Measurements from ENCODE around the gene ZNF74. TPM values are rescaled to one million over a fixed set of nuclear protein-coding genes. Genes with fewer than 3 reads are reported as not detected.
"Not testable (repeated sequence)": the region's sequence is repeated elsewhere in the genome, so short reads cannot be mapped to it uniquely, and the experiment has no call there.

Gene ZNF74
- total and polyA plus RNA-seq, 3 donors from 2014 or later, result 4.1 to 11.8 (median 6.5) TPM

DNA sequence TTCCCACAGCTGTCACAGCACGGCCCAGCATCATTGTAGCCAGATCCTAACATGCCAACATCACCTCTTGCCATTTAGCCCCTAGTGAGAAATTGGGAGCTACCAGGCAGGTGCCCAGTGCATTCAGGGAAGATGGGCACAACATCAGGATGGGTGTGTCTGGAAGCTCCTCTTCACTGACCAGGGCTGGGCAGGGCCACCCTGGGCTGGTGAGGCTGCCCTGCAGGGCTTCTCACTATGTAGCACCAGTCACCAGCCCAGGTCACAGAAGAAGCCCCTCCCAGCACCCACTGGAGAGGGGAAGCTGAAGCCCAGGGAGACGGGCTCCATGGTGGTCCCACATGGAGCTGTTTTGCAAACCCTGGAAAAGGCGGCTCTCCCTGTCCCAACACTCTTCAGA lies 13.9 kb downstream of the ZNF74 start:
- Histone ChIP-seq H3K9me3 (no peaks in the 10 kb centered on the region), H3K4me3 (no peak overlapping the region), H3K27me3 (no peaks in the 10 kb centered on the region), H3K4me1 (no peaks in the 10 kb centered on the region), H3K36me3 (ENCODE audit: low read depth, missing control alignments) (no peaks in the 10 kb centered on the region), H3K27ac (no peak overlapping the region)
- no peak for DNase-seq
- TF ChIP-seq POLR2A (IDR thresholded peaks at IDR 0.05), result no peak
- TF ChIP-seq, protein P1, sequence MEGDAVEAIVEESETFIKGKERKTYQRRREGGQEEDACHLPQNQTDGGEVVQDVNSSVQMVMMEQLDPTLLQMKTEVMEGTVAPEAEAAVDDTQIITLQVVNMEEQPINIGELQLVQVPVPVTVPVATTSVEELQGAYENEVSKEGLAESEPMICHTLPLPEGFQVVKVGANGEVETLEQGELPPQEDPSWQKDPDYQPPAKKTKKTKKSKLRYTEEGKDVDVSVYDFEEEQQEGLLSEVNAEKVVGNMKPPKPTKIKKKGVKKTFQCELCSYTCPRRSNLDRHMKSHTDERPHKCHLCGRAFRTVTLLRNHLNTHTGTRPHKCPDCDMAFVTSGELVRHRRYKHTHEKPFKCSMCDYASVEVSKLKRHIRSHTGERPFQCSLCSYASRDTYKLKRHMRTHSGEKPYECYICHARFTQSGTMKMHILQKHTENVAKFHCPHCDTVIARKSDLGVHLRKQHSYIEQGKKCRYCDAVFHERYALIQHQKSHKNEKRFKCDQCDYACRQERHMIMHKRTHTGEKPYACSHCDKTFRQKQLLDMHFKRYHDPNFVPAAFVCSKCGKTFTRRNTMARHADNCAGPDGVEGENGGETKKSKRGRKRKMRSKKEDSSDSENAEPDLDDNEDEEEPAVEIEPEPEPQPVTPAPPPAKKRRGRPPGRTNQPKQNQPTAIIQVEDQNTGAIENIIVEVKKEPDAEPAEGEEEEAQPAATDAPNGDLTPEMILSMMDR (IDR thresholded peaks at IDR 0.05), result no peak
- intact Hi-C loops (cut with DNase I; ENCODE audit: low total_unique reads), result no loop called here
- WGBS, 2 donors, result 74 to 97% methylated on average over 3 of the region's 3 CpGs

DNA sequence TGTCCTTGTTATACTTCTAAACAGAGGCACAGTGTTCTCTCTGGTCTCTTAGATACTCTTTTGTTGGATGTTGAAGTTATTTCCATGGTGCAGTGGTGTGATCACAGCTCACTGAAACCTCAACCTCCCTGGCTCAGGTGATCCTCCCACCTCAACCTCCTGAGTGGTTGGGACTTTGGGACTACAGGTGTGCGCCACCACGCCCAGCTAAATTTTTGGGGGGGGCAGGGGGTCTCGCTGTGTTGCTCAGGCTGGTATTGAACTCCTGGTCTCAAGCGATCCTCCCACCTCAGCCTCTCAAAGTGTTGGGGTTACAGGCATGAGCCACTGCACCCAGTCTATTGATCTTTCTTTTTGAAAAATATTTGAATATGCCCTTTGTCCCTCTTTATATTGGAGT lies 14.9 kb downstream of the ZNF74 start:
- Histone ChIP-seq H3K4me3 (no peak overlapping the region), H3K4me1 (no peaks in the 10 kb centered on the region), H3K27ac (no peak overlapping the region), H3K9me3 (no peaks in the 10 kb centered on the region), H3K36me3 (ENCODE audit: low read depth, missing control alignments) (no peaks in the 10 kb centered on the region), H3K27me3 (no peaks in the 10 kb centered on the region)
- no peak for DNase-seq
- 98% methylated on average over 4 of the region's 4 CpGs for WGBS, 2 donors
- TF ChIP-seq POLR2A (IDR thresholded peaks at IDR 0.05), result no peak
- TF ChIP-seq, protein P1 (IDR thresholded peaks at IDR 0.05), result no peak
- intact Hi-C loops (cut with DNase I; ENCODE audit: low total_unique reads), result no loop called here

- DNase-seq; intact Hi-C loops (cut with DNase I; ENCODE audit: low total_unique reads); H3K4me3 ChIP-seq; H3K9me3 ChIP-seq; H3K36me3 ChIP-seq (ENCODE audit: low read depth, missing control alignments); H3K27me3 ChIP-seq; H3K4me1 ChIP-seq; H3K27ac ChIP-seq: not testable (repeated sequence)
- 91 to 94% methylated on average over 3 of the region's 3 CpGs for WGBS, 2 donors
These were observed 15.4 kb downstream of the ZNF74 start for GRCh38 chr22:20409385-20409784.

GRCh38 chr22:20412474-20413216 lies 18.7 kb downstream of the ZNF74 start:
- Histone ChIP-seq H3K4me1 (no peaks in the 10 kb centered on the region), H3K9me3 (no peaks in the 10 kb centered on the region), H3K27ac (no peak overlapping the region), H3K4me3 (no peak overlapping the region), H3K36me3 (ENCODE audit: low read depth, missing control alignments) (no peaks in the 10 kb centered on the region), H3K27me3 (no peaks in the 10 kb centered on the region)
- no peak for TF ChIP-seq POLR2A (IDR thresholded peaks at IDR 0.05)
- TF ChIP-seq, protein P1 (IDR thresholded peaks at IDR 0.05), result no peak
- 72% methylated on average over 10 of the region's 10 CpGs for WGBS, 2 donors
- intact Hi-C loops (cut with DNase I; ENCODE audit: low total_unique reads), result no loop called here
- DNase-seq, result no peak

DNA sequence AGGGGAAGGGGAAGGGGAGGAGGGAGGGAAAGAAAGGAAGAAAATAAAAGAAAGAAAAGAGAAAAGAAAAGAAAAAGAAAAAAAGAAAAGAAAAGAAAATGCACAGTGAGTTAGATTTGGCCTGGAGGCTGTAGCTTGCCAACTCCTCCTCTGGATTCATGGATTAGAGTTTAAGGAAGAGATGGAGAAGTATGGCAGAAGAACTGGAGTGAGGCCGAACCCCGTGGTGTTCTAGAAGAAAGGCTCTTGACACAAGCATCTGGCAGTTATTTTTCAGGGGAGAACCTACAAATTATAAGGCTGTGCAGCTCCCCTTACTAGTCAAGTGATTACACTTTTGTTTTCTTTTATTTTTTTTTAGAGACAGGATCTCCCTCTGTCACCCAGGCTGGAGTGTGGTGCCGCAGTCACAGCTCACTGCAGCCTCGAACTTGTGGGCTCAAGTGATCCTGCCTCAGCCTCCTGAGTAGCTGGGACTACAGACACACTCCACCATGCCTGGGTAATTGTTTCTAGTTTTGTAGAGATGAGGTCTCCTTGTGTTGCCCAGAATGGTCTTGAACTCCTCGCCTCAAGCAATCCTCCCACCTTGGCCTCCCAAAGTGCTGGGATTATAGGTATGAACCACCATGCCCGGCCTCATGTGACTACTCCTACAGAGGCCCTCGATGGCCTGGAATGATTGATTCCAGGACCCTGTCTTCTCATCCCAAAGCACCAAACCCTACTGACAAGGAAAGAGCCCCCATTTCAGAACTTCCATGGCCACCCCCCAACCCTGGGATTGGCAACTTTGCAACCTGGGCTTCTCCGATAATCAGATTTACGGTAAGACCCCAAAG lies 19.5 kb downstream of the ZNF74 start:
- intact Hi-C loops (cut with DNase I; ENCODE audit: low total_unique reads), result no loop called here
- WGBS, 2 donors, result 93 to 97% methylated on average over 9 of the region's 9 CpGs
- H3K9me3 ChIP-seq, result no peaks in the 10 kb centered on the region
- H3K4me3 ChIP-seq, result no peak overlapping the region
- no peak overlapping the region for H3K27ac ChIP-seq
- no peaks in the 10 kb centered on the region for H3K27me3 ChIP-seq
- no peaks in the 10 kb centered on the region for H3K4me1 ChIP-seq
- DNase-seq, result no peak
- no peaks in the 10 kb centered on the region for H3K36me3 ChIP-seq (ENCODE audit: low read depth, missing control alignments)
- no peak for TF ChIP-seq POLR2A (IDR thresholded peaks at IDR 0.05)
- TF ChIP-seq, protein P1 (IDR thresholded peaks at IDR 0.05), result no peak
